Activated CD4-positive, alpha-beta T cell treated with anti-CD3 and anti-CD28 coated beads, Interleukin-2, amount 50 U/mL, for 24 hours (primary cell): ENCODE results near the gene JOSD2.
A peak's percentile ranks its signal among the peaks of the same experiment; 100 is the strongest.

ENCODE experiments used
- DNase-seq, 2 donors: peaks; one replicate each; pipeline ENCODE4 v3.0.0-alpha.2; 2020; ENCODE audit warnings: low read depth in 1 of 2, low spot score in 1 of 2

The JOSD2 gene

GRCh38 chr19:50496189-50497021 is 14.6 kb downstream of the JOSD2 start:
- DNase-seq = no peak

- no peak for DNase-seq
These were observed 15.9 kb downstream of the JOSD2 start for GRCh38 chr19:50495020-50495531.

- DNase-seq = no peak
These were observed 16.6 kb downstream of the JOSD2 start for GRCh38 chr19:50494186-50495019.

DNA sequence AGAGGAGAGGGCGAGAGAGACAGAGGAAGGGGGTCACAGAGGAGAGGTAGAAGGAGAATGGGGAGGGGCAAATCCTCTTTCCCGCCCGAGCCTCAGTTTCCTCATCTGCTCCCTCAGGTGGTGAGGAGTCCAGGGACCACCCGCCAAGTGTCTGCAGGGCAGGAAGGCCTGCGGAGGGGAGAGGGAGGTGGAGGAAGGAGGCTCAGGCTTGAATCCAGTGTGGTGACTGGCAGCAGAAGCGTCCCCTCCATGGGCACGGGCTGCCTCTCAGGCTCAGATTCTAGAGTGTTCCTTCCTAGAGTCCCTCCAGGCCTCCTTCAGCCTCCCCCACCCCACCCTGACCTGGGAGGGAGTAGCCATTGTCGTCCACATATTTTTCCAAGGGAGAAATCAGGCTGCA is 17.8 kb downstream of the JOSD2 start:
- DNase-seq = no peak

GRCh38 chr19:50492303-50493052 is 18.5 kb downstream of the JOSD2 start:
- DNase-seq = peak in 1 of 2 donors; percentile 21

- DNase-seq = no peak
These were observed 20.0 kb downstream of the JOSD2 start for GRCh38 chr19:50490991-50491472.

- no peak for DNase-seq
These were observed 20.6 kb downstream of the JOSD2 start for GRCh38 chr19:50490411-50490811.

GRCh38 chr19:50489461-50490011 is 21.5 kb downstream of the JOSD2 start:
- no peak for DNase-seq

GRCh38 chr19:50488389-50489194 is 22.4 kb downstream of the JOSD2 start:
- no peak for DNase-seq

- peak; percentile 36 to 53 for DNase-seq
These were observed 24.0 kb downstream of the JOSD2 start for GRCh38 chr19:50486823-50487515.

DNA sequence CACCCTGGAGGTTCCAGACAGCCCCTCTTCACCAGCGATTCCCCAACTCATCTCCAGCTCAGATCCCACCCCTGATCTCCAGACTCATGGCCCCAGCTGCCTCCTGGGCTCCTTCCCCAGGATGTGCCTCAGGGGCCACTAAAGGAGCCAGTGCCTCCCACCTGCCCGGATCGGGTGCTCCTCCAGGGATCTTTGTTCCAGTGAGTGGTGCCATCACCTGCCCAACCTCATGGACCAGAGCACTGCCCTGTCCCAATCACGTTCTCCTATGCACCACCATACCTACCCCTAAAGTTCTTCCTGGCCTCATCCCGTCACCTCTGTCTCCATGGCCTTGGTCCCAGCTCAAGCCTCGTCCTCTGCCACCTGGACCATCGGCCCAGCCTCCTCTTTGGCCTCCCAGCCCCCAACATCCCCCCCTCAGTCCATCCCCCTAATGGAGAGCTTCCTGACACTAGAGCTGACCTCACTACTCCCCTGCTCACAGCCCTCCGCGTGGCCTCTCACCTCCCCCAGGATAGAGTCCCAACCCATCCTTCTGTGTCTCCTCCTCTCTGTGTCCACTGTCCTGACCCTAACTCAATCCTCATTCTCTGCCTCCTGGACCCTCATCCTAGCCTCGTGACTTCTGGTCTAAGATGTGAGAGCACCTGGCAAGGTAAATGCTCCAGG is 25.6 kb downstream of the JOSD2 start:
- no peak for DNase-seq

- no peak for DNase-seq
These were observed 28.1 kb downstream of the JOSD2 start for GRCh38 chr19:50482916-50483315.

- no peak for DNase-seq
These were observed 28.6 kb downstream of the JOSD2 start for GRCh38 chr19:50482271-50482855.

DNA sequence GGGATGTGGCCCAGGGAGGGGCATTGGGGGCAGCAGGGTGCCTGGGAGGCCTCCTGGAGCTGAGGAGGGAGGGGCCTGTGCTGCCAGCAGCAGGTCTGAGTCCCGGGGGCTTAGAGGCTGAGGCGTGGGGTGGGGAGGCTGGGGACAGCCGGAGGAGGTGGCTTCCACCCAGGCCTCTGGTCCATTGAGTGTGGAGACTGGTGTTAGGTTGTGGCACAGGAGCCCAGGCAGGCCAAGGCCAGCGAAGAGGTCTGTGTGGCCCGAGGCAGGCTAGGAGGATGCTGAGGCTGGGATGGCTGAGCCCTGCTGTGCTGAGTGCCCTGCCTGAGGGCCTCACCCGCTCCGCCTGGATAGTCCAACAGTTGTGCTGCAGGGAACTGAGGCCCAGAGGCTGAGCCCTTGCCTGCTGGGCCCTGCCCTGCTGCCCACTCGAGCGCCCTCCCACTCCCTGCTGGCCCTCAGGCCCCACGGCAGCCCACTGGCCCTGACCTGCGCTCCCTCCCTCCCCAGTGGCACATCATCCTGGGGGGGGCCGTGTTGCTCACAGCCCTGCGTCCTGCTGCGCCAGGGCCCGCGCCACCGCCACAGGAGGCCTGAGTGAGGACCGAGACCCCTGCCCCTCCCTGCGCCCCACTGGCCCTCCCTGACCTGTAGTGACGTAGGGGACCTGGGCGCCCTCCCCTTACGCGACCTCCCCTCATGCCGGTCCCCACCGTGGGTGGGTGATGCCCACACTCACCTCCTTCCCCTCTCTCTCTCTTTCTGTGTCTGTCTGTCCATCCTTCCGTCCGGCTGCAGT is 29.4 kb downstream of the JOSD2 start:
- no peak for DNase-seq

DNA sequence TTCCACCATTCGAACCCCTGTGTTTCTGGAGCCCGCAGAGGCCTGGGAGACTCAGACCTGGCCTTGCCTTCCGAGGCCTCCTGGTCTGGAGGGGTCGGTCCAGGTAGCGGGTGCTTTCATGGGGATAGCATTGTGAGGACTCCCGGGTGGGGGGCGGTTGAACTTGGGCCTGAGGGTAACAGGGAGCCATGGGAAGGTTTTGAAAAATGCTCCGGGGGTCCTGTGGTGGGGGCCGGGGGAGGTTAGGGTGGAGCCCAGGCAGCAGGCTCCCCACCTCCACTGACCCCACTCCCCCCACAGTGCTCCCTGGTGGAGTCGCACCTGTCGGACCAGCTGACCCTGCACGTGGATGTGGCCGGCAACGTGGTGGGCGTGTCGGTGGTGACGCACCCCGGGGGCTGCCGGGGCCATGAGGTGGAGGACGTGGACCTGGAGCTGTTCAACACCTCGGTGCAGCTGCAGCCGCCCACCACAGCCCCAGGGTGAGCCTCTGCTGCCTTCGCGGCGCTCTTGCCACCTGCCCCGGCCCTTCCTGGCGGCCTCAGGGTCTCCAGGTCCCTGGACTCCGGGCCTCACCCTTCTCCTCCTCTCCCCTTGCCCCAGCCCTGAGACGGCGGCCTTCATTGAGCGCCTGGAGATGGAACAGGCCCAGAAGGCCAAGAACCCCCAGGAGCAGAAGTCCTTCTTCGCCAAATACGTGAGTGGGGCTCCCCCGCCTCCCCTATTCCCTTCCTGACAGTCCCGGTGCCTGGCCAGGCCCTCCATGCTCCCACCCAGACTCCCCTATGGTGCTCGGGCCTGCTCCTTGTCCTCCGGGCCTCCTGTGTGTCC is 30.5 kb downstream of the JOSD2 start:
- no peak for DNase-seq

GRCh38 chr19:50479761-50480251 is 31.2 kb downstream of the JOSD2 start:
- no peak for DNase-seq
